HL-60 (cell line): Measurements from ENCODE around the gene MYL7.

Experiments used
- CTCF ChIP-seq: IDR thresholded peaks from one replicate; pipeline ENCODE4 v1.5.1; 2011; ENCODE audit warnings: low read length, control low read depth, inconsistent platforms; ENCODE audit not compliant: insufficient read depth
- TF ChIP-seq, protein P1 (sequence below): IDR thresholded peaks from 2 replicates; pipeline ENCODE4 v1.6.1; 2012; ENCODE audit warnings: low read depth; ENCODE audit not compliant: insufficient replicate concordance

- TF ChIP-seq CTCF, result no peak
- TF ChIP-seq, protein P1, sequence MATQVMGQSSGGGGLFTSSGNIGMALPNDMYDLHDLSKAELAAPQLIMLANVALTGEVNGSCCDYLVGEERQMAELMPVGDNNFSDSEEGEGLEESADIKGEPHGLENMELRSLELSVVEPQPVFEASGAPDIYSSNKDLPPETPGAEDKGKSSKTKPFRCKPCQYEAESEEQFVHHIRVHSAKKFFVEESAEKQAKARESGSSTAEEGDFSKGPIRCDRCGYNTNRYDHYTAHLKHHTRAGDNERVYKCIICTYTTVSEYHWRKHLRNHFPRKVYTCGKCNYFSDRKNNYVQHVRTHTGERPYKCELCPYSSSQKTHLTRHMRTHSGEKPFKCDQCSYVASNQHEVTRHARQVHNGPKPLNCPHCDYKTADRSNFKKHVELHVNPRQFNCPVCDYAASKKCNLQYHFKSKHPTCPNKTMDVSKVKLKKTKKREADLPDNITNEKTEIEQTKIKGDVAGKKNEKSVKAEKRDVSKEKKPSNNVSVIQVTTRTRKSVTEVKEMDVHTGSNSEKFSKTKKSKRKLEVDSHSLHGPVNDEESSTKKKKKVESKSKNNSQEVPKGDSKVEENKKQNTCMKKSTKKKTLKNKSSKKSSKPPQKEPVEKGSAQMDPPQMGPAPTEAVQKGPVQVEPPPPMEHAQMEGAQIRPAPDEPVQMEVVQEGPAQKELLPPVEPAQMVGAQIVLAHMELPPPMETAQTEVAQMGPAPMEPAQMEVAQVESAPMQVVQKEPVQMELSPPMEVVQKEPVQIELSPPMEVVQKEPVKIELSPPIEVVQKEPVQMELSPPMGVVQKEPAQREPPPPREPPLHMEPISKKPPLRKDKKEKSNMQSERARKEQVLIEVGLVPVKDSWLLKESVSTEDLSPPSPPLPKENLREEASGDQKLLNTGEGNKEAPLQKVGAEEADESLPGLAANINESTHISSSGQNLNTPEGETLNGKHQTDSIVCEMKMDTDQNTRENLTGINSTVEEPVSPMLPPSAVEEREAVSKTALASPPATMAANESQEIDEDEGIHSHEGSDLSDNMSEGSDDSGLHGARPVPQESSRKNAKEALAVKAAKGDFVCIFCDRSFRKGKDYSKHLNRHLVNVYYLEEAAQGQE, result no peak
These were observed 35.4 kb upstream of the MYL7 start for GRCh38 chr7:44176486-44176885.
